CD4-positive, alpha-beta memory T cell (primary cell): Measurements from ENCODE around the gene CRYL1. TPM values are rescaled to one million over a fixed set of nuclear protein-coding genes. Genes with fewer than 3 reads are reported as not detected.

ENCODE experiments used
- CTCF ChIA-PET: fragments of 350-600 bp; sonication (Branson Sonifier 250); formaldehyde crosslinking; loops from one replicate; lab custom pipeline; 2021; ENCODE audit warnings: inconsistent platforms; ENCODE audit not compliant: partially characterized antibody; lab: Charles Lee
- POLR2A ChIA-PET: fragments of 350-600 bp; sonication (Branson Sonifier 250); formaldehyde crosslinking; loops from one replicate; lab custom pipeline; 2021; ENCODE audit not compliant: partially characterized antibody; lab: Charles Lee
- DNase-seq, 5 donors: peaks; one replicate each; pipeline versions ENCODE4 v3.0.0 to v3.0.0-alpha.2; 2020 to 2022; ENCODE audit warnings: mixed read lengths in 1 of 5
- H3K27ac ChIP-seq: one replicate; pipeline ENCODE4 v1.7.0; 2013; ENCODE audit warnings: low read depth, low read length
- H3K27me3 ChIP-seq: 2 replicates; pipeline ENCODE4 v1.7.0; 2013; ENCODE audit warnings: mild to moderate bottlenecking, low read length, moderate library complexity; ENCODE audit not compliant: insufficient read depth
- H3K36me3 ChIP-seq: 2 replicates; pipeline ENCODE4 v1.7.0; 2013; ENCODE audit warnings: mild to moderate bottlenecking, low read length, moderate library complexity; ENCODE audit not compliant: insufficient read depth
- H3K4me1 ChIP-seq: 2 replicates; pipeline ENCODE4 v1.7.0; 2013; ENCODE audit warnings: mild to moderate bottlenecking, low read length, moderate library complexity; ENCODE audit not compliant: insufficient read depth
- H3K4me3 ChIP-seq, 2 donors: one replicate each; pipeline ENCODE4 v1.7.0; 2013; ENCODE audit warnings: low read length in 2 of 2, mild to moderate bottlenecking in 1 of 2
- H3K9me3 ChIP-seq, 2 donors: one replicate each; pipeline ENCODE4 v1.7.0; 2013; ENCODE audit warnings: low read length in 2 of 2, control low read depth in 1 of 2; ENCODE audit not compliant: control insufficient read depth in 1 of 2
- H3K27ac Mint-ChIP-seq, 7 donors: one replicate each; pipeline ENCODE4 v1.8.0; 2020 to 2021; ENCODE audit warnings: mixed read lengths in 7 of 7, mild to moderate bottlenecking in 6 of 7, inconsistent platforms in 3 of 7, moderate library complexity in 3 of 7
- H3K27me3 Mint-ChIP-seq, 2 donors: one replicate each; pipeline ENCODE4 v1.8.0; 2020 to 2021; ENCODE audit warnings: mixed read lengths in 2 of 2
- H3K36me3 Mint-ChIP-seq, 2 donors: one replicate each; pipeline ENCODE4 v1.8.0; 2020 to 2021; ENCODE audit warnings: mixed read lengths in 2 of 2, inconsistent platforms in 1 of 2, mild to moderate bottlenecking in 1 of 2
- H3K4me1 Mint-ChIP-seq, 4 donors: one replicate each; pipeline ENCODE4 v1.8.0; 2020 to 2021; ENCODE audit warnings: mixed read lengths in 4 of 4, mild to moderate bottlenecking in 1 of 4
- H3K4me3 Mint-ChIP-seq, 8 donors: one replicate each; pipeline ENCODE4 v1.8.0; 2020 to 2021; ENCODE audit warnings: mixed read lengths in 8 of 8, mild to moderate bottlenecking in 7 of 8, moderate library complexity in 6 of 8, inconsistent platforms in 3 of 8
- H3K9me3 Mint-ChIP-seq, 8 donors: one replicate each; pipeline ENCODE4 v1.8.0; 2020 to 2021; ENCODE audit warnings: mixed read lengths in 8 of 8, mild to moderate bottlenecking in 5 of 8, inconsistent platforms in 3 of 8, moderate library complexity in 1 of 8
- intact Hi-C: fragments of 100-400 bp; cut with micrococcal nuclease; formaldehyde crosslinking; loops from one replicate; pipeline ENCODE4 v1.15.1; 2023
- polyA plus RNA-seq, 2 donors: library from polyadenylated mRNA; unstranded; fragments of 300-500 nt; fragmentation: Illumina TruSeq; gene quantifications; one replicate each; pipeline ENCODE4 v1.2.3, GENCODE V29; 2021
- total RNA-seq, 2 experiments: library from RNA; stranded (reverse); gene quantifications; one replicate each; pipeline ENCODE4 v1.2.3, GENCODE V29; 2021

CRYL1 gene
- total and polyA plus RNA-seq, 4 experiments from 2014 or later: 18.1 to 59.1 (median 31.1) TPM

GRCh38 chr13:20418953-20419352 is 106.7 kb downstream of the CRYL1 start:
- DNase-seq: no peak
- peaks cover 0 to 3% (median 0%) of the 10 kb centered on the region in 8 donors for H3K9me3 Mint-ChIP-seq
- POLR2A ChIA-PET: no interaction called here
- peaks cover 22 to 46% (median 29%) of the 10 kb centered on the region in 4 donors for H3K4me1 Mint-ChIP-seq
- H3K4me3 ChIP-seq: no peak overlapping the region
- intact Hi-C loops: no loop called here
- no peaks in the 10 kb centered on the region for H3K36me3 ChIP-seq
- peak overlapping the region in 4 of 8 donors; percentile 11 to 36 (median 22) for H3K4me3 Mint-ChIP-seq
- H3K9me3 ChIP-seq: no peaks in the 10 kb centered on the region
- H3K27me3 Mint-ChIP-seq: no peaks in the 10 kb centered on the region
- H3K27ac ChIP-seq: no peak overlapping the region
- CTCF ChIA-PET: interaction anchor here (1.0 kb wide), 1 partner anchor 74 kb away, joined by 3 read pairs; no protein-coding TSS in a partner anchor
- H3K27me3 ChIP-seq: no peaks in the 10 kb centered on the region
- H3K36me3 Mint-ChIP-seq: peaks cover 0 to 2% of the 10 kb centered on the region in 2 donors
- H3K4me1 ChIP-seq: peaks cover 18% of the 10 kb centered on the region
- H3K27ac Mint-ChIP-seq: peak overlapping the region in 4 of 7 donors; percentile 14 to 96 (median 34)

- H3K9me3 ChIP-seq: no peaks in the 10 kb centered on the region
- H3K4me3 Mint-ChIP-seq: no peak overlapping the region
- H3K4me1 ChIP-seq: peaks cover 36% of the 10 kb centered on the region
- peak overlapping the region in 1 of 7 donors; percentile 41 for H3K27ac Mint-ChIP-seq
- intact Hi-C loops: no loop called here
- H3K36me3 Mint-ChIP-seq: peaks cover 0 to 2% of the 10 kb centered on the region in 2 donors
- POLR2A ChIA-PET: no interaction called here
- peaks cover 35 to 57% (median 44%) of the 10 kb centered on the region in 4 donors for H3K4me1 Mint-ChIP-seq
- CTCF ChIA-PET: interaction anchor here (1.1 kb wide), 1 partner anchor 14 kb away, joined by 5 read pairs; no protein-coding TSS in a partner anchor
- no peaks in the 10 kb centered on the region for H3K27me3 Mint-ChIP-seq
- no peak for DNase-seq
- H3K36me3 ChIP-seq: no peaks in the 10 kb centered on the region
- H3K27ac ChIP-seq: no peak overlapping the region
- H3K9me3 Mint-ChIP-seq: peaks cover 0 to 3% (median 0%) of the 10 kb centered on the region in 8 donors
- H3K27me3 ChIP-seq: no peaks in the 10 kb centered on the region
- H3K4me3 ChIP-seq: no peak overlapping the region
Measured at GRCh38 chr13:20416223-20416745, 109.4 kb downstream of the CRYL1 start.

- Mint-ChIP-seq H3K27ac (peak overlapping the region in 2 of 7 donors; percentile 55 to 76), H3K4me3 (no peak overlapping the region), H3K27me3 (no peaks in the 10 kb centered on the region), H3K4me1 (peaks cover 38 to 56% (median 45%) of the 10 kb centered on the region in 4 donors), H3K9me3 (peaks cover 0 to 3% (median 0%) of the 10 kb centered on the region in 8 donors), H3K36me3 (peaks cover 0 to 2% of the 10 kb centered on the region in 2 donors)
- no peak for DNase-seq
- intact Hi-C loops: no loop called here
- Histone ChIP-seq H3K27ac (no peak overlapping the region), H3K27me3 (no peaks in the 10 kb centered on the region), H3K4me1 (peaks cover 42% of the 10 kb centered on the region), H3K9me3 (no peaks in the 10 kb centered on the region), H3K4me3 (no peak overlapping the region), H3K36me3 (no peaks in the 10 kb centered on the region)
- CTCF ChIA-PET: no interaction called here
- POLR2A ChIA-PET: no interaction called here
Measured at GRCh38 chr13:20415694-20416107, 110.0 kb downstream of the CRYL1 start.

- ChIA-PET POLR2A (no interaction called here), CTCF (no interaction called here)
- Mint-ChIP-seq H3K36me3 (peaks cover 0 to 2% of the 10 kb centered on the region in 2 donors), H3K4me1 (peaks cover 36 to 52% (median 43%) of the 10 kb centered on the region in 4 donors), H3K9me3 (peaks cover 0 to 3% (median 0%) of the 10 kb centered on the region in 8 donors), H3K27ac (no peak overlapping the region), H3K4me3 (no peak overlapping the region), H3K27me3 (no peaks in the 10 kb centered on the region)
- intact Hi-C loops: no loop called here
- H3K9me3 ChIP-seq: no peaks in the 10 kb centered on the region
- H3K4me3 ChIP-seq: no peak overlapping the region
- H3K27ac ChIP-seq: no peak overlapping the region
- H3K36me3 ChIP-seq: no peaks in the 10 kb centered on the region
- H3K4me1 ChIP-seq: peaks cover 41% of the 10 kb centered on the region
- H3K27me3 ChIP-seq: no peaks in the 10 kb centered on the region
- DNase-seq: no peak
Measured at GRCh38 chr13:20415306-20415679, 110.4 kb downstream of the CRYL1 start.

GRCh38 chr13:20414546-20415305 is 110.9 kb downstream of the CRYL1 start:
- Histone ChIP-seq H3K36me3 (no peaks in the 10 kb centered on the region), H3K4me3 (no peak overlapping the region), H3K4me1 (peaks cover 36% of the 10 kb centered on the region), H3K9me3 (no peaks in the 10 kb centered on the region), H3K27me3 (no peaks in the 10 kb centered on the region), H3K27ac (no peak overlapping the region)
- intact Hi-C loops: no loop called here
- DNase-seq: no peak
- Mint-ChIP-seq H3K27me3 (no peaks in the 10 kb centered on the region), H3K36me3 (peaks cover 0 to 2% of the 10 kb centered on the region in 2 donors), H3K27ac (peak overlapping the region in 1 of 7 donors; percentile 6), H3K4me3 (no peak overlapping the region), H3K4me1 (peaks cover 30 to 46% (median 37%) of the 10 kb centered on the region in 4 donors), H3K9me3 (peaks cover 0 to 3% (median 0%) of the 10 kb centered on the region in 8 donors)
- ChIA-PET POLR2A (no interaction called here), CTCF (no interaction called here)

GRCh38 chr13:20412691-20413355 is 112.8 kb downstream of the CRYL1 start:
- POLR2A ChIA-PET: interaction anchor here (1.0 to 2.4 kb wide), 2 partner anchors 63 to 69 kb away, joined by 3 to 13 read pairs; no protein-coding TSS in a partner anchor

More at GRCh38 chr13:20412691-20413355, 112.8 kb downstream of the CRYL1 start:
- Histone ChIP-seq H3K36me3 (no peaks in the 10 kb centered on the region), H3K27ac (no peak overlapping the region), H3K4me1 (peaks cover 27% of the 10 kb centered on the region), H3K9me3 (no peaks in the 10 kb centered on the region), H3K4me3 (no peak overlapping the region), H3K27me3 (no peaks in the 10 kb centered on the region)
- intact Hi-C loops: loop anchor here (1.0 kb wide), 1 partner anchor 63 kb away; no protein-coding TSS in a partner anchor
- CTCF ChIA-PET: interaction anchor here (1.1 kb wide), 1 partner anchor 415 kb away, joined by 3 read pairs; no protein-coding TSS in a partner anchor
- peak overlapping the region in 4 of 8 donors; percentile 18 to 53 (median 27) for H3K4me3 Mint-ChIP-seq
- H3K4me1 Mint-ChIP-seq: peaks cover 19 to 27% (median 24%) of the 10 kb centered on the region in 4 donors
- peak overlapping the region; percentile 8 to 88 (median 78) for H3K27ac Mint-ChIP-seq
- H3K9me3 Mint-ChIP-seq: no peaks in the 10 kb centered on the region
- H3K27me3 Mint-ChIP-seq: no peaks in the 10 kb centered on the region
- DNase-seq: peak in 1 of 5 donors; percentile 13
- peaks cover 1 to 2% of the 10 kb centered on the region in 2 donors for H3K36me3 Mint-ChIP-seq
